Suppressor macrophage (primary cell): ENCODE data around the gene CDH4.
"Not testable (repeated sequence)": the region's sequence is repeated elsewhere in the genome, so short reads cannot be mapped to it uniquely, and the experiment has no call there.

Source experiments
- DNase-seq, 4 experiments: peaks; one replicate each; pipeline ENCODE4 v3.0.0-alpha.2; 2020 to 2022

The CDH4 gene

GRCh38 chr20:61940976-61941720 is 689.1 kb downstream of the CDH4 start:
- DNase-seq: no peak

- DNase-seq: no peak
Measured at GRCh38 chr20:61941721-61942405, 689.8 kb downstream of the CDH4 start.

- no peak for DNase-seq
Measured at GRCh38 chr20:61942526-61942925, 690.5 kb downstream of the CDH4 start.

- DNase-seq: not testable (repeated sequence)
Measured at GRCh38 chr20:61944967-61945366, 692.9 kb downstream of the CDH4 start.

- not testable (repeated sequence) for DNase-seq
Measured at GRCh38 chr20:61945495-61945894, 693.4 kb downstream of the CDH4 start.

GRCh38 chr20:61948056-61948455 is 696.0 kb downstream of the CDH4 start:
- not testable (repeated sequence) for DNase-seq

- DNase-seq: no peak
Measured at GRCh38 chr20:61948586-61949362, 696.7 kb downstream of the CDH4 start.

- no peak for DNase-seq
Measured at GRCh38 chr20:61949363-61949713, 697.3 kb downstream of the CDH4 start.

- DNase-seq: no peak
Measured at GRCh38 chr20:61949714-61950640, 697.9 kb downstream of the CDH4 start.

GRCh38 chr20:61950641-61951071 is 698.6 kb downstream of the CDH4 start:
- no peak for DNase-seq

GRCh38 chr20:61951695-61952533 is 699.9 kb downstream of the CDH4 start:
- DNase-seq: no peak

- no peak for DNase-seq
Measured at GRCh38 chr20:61953037-61954021, 701.3 kb downstream of the CDH4 start.

- DNase-seq: no peak
Measured at GRCh38 chr20:61954276-61955021, 702.4 kb downstream of the CDH4 start.

GRCh38 chr20:61955668-61956395 is 703.8 kb downstream of the CDH4 start:
- no peak for DNase-seq

GRCh38 chr20:61956396-61957342 is 704.6 kb downstream of the CDH4 start:
- no peak for DNase-seq

GRCh38 chr20:61957961-61958715 is 706.1 kb downstream of the CDH4 start:
- DNase-seq: no peak
